Ovary (tissue), 9 donors: ENCODE results near the gene MRRF. TPM values are rescaled to one million over a fixed set of nuclear protein-coding genes. Genes with fewer than 3 reads are reported as not detected.

Source experiments
- DNase-seq, 5 donors: peaks; one replicate each; pipeline ENCODE4 v3.0.0-alpha.2; 2019 to 2020
- H3K27ac ChIP-seq, 2 donors: fragments of 200-600 bp; one replicate each; pipeline versions ENCODE4 v1.5.1 to v1.8.0; 2019 to 2022
- H3K27me3 ChIP-seq: fragments of 200-600 bp; one replicate; pipeline ENCODE4 v1.8.0; 2022
- H3K36me3 ChIP-seq: fragments of 200-600 bp; sonication (generic); one replicate; pipeline ENCODE4 v1.5.1; 2019
- H3K4me1 ChIP-seq: one replicate; pipeline ENCODE4 v1.8.1; 2013; ENCODE audit warnings: mild to moderate bottlenecking, moderate library complexity; ENCODE audit not compliant: insufficient read depth
- H3K4me3 ChIP-seq: fragments of 200-600 bp; sonication (generic); one replicate; pipeline ENCODE4 v1.5.1; 2017
- H3K9me3 ChIP-seq, 2 donors: fragments of 200-600 bp in 1 of 2; sonication (generic) in 1 of 2; one replicate each; pipeline versions ENCODE4 v1.5.1 to v1.8.1; 2013 to 2019; ENCODE audit warnings: mild to moderate bottlenecking in 1 of 2, moderate library complexity in 1 of 2
- CTCF ChIP-seq, 3 donors: fragments of 450-650 bp in 2 of 3; fragments of 200-600 bp in 1 of 3; IDR thresholded peaks; one replicate each; pipeline versions ENCODE4 v1.5.1 to v1.8.0; 2016 to 2022; ENCODE audit warnings: antibody characterized with exemption in 3 of 3, mild to moderate bottlenecking in 1 of 3
- EP300 ChIP-seq: sonication (generic); formaldehyde crosslinking; IDR thresholded peaks from one replicate; pipeline ENCODE4 v1.6.1; 2017; ENCODE audit warnings: antibody characterized with exemption
- POLR2A ChIP-seq: fragments of 450-650 bp; IDR thresholded peaks from one replicate; pipeline ENCODE4 v1.6.1; 2017; ENCODE audit warnings: antibody characterized with exemption, mild to moderate bottlenecking, moderate library complexity
- WGBS, 3 donors: extraction: QIAGEN DNeasy Blood & Tissue Kit in 1 of 3; methylation state at CpG; one replicate each; pipeline versions ENCODE4 v1.1.5 to v1.1.7; 2013 to 2017; 5-methylcytosine and 5-hydroxymethylcytosine counted together
- intact Hi-C, 4 donors: fragments of 100-400 bp; cut with DNase I; formaldehyde crosslinking; loops; one replicate each; pipeline versions ENCODE4 v1.11.0 to v1.15.1; 2022 to 2023
- polyA plus RNA-seq, 2 donors: library from polyadenylated mRNA; stranded (reverse); fragments of 200-250 nt in 1 of 2; fragments of 350-450 nt in 1 of 2; fragmentation: Illumina TruSeq in 1 of 2; extraction: RNeasy Lipid Tissue Mini Kit (QIAGEN cat#74804) in 1 of 2; gene quantifications; one replicate each; pipeline ENCODE4 v1.2.3, GENCODE V29; 2013 to 2014
- total RNA-seq, 7 donors: library from RNA; depleted of rRNA in 2 of 7; stranded (reverse); fragments of >200 nt in 2 of 7; fragmentation: NEBNext Ultra II Directional in 3 of 7; extraction: Animal tissue kit (Norgen Biotek cat#: 25700) in 3 of 7; gene quantifications; one replicate each; pipeline versions ENCODE4 v1.1.0 to v1.2.4, GENCODE V29; 2016 to 2023
- donor health status: DM: no; HTN: no; CAD: no; lungs with moderate emphysema.
- donor health status: DM: no; HTN: no; CAD: no.
- donor health status: Bipolar disorder and iron deficiency.
- donor health status: DM: yes; HTN: yes; CAD: no.
- donor health status: DM: no; HTN: no; CAD: no.
- donor health status: DM: yes; HTN: yes; CAD: no.

The MRRF gene
- total and polyA plus RNA-seq, 9 donors, result 15.6 to 29.8 (median 22.2) TPM

GRCh38 chr9:122349201-122349600, 84.5 kb downstream of the MRRF start:
- WGBS, 3 donors, result 74 to 85% (median 75%) methylated on average over 4 of the region's 4 CpGs
- Histone ChIP-seq H3K4me1 (peaks cover 2% of the 10 kb centered on the region), H3K36me3 (no peaks in the 10 kb centered on the region), H3K27me3 (no peaks in the 10 kb centered on the region), H3K4me3 (no peak overlapping the region), H3K9me3 (no peaks in the 10 kb centered on the region), H3K27ac (no peak overlapping the region)
- DNase-seq, result no peak
- intact Hi-C loops, result loop anchor here in 1 of 4 donors (10.0 kb wide), 1 partner anchor 134 kb away; no protein-coding TSS in a partner anchor
- no peak for TF ChIP-seq EP300
- no peak for TF ChIP-seq CTCF (IDR thresholded peaks at IDR 0.05)
- TF ChIP-seq POLR2A, result no peak

- peak; percentile 69 to 87 (median 82) for DNase-seq
- TF ChIP-seq POLR2A (no peak), CTCF (IDR thresholded peaks at IDR 0.05) (peak; percentile 67 to 90 (median 84)), EP300 (no peak)
- no peak overlapping the region for H3K27ac ChIP-seq
- 33 to 37% (median 34%) methylated on average over 11 of the region's 11 CpGs for whole genome bisulfite sequencing, 3 donors
- H3K4me3 ChIP-seq, result no peak overlapping the region
- H3K9me3 ChIP-seq, result no peaks in the 10 kb centered on the region
- H3K4me1 ChIP-seq, result peaks cover 2% of the 10 kb centered on the region
- intact Hi-C loops, result loop anchor here (1.0 to 5.0 kb wide), 5 partner anchors 223 to 806 kb away; no protein-coding TSS in a partner anchor
- H3K27me3 ChIP-seq, result no peaks in the 10 kb centered on the region
- H3K36me3 ChIP-seq, result no peaks in the 10 kb centered on the region
Observed at GRCh38 chr9:122350577-122351355, 86.1 kb downstream of the MRRF start.

- Histone ChIP-seq H3K36me3 (no peaks in the 10 kb centered on the region), H3K4me1 (no peaks in the 10 kb centered on the region), H3K27ac (no peak overlapping the region), H3K9me3 (no peaks in the 10 kb centered on the region), H3K4me3 (no peak overlapping the region), H3K27me3 (no peaks in the 10 kb centered on the region)
- no peak for DNase-seq
- TF ChIP-seq POLR2A, result no peak
- TF ChIP-seq CTCF (IDR thresholded peaks at IDR 0.05), result no peak
- TF ChIP-seq EP300, result no peak
- intact Hi-C loops, result loop anchor here in 1 of 4 donors (5.0 kb wide), 1 partner anchor 227 kb away; no protein-coding TSS in a partner anchor
- 83 to 92% (median 84%) methylated on average over 8 of the region's 8 CpGs for WGBS, 3 donors
Observed at GRCh38 chr9:122354536-122355199, 90.0 kb downstream of the MRRF start.

- 87 to 94% (median 88%) methylated on average over 4 of the region's 4 CpGs for WGBS, 3 donors
- no peak overlapping the region for H3K4me3 ChIP-seq
- no peaks in the 10 kb centered on the region for H3K4me1 ChIP-seq
- intact Hi-C loops, result no loop called here
- H3K27me3 ChIP-seq, result no peaks in the 10 kb centered on the region
- no peaks in the 10 kb centered on the region for H3K36me3 ChIP-seq
- TF ChIP-seq POLR2A, result no peak
- no peak for TF ChIP-seq CTCF (IDR thresholded peaks at IDR 0.05)
- TF ChIP-seq EP300, result no peak
- no peaks in the 10 kb centered on the region for H3K9me3 ChIP-seq
- H3K27ac ChIP-seq, result no peak overlapping the region
- no peak for DNase-seq
Observed at GRCh38 chr9:122355336-122355875, 90.7 kb downstream of the MRRF start.
